NCI-H1105 treated with DMSO at 0.1 percent for 48 hours (cell line): ENCODE data around the gene FAM228A.
"Not testable (repeated sequence)": the region's sequence is repeated elsewhere in the genome, so short reads cannot be mapped to it uniquely, and the experiment has no call there.

Experiments used
- DNase-seq: peaks from one replicate; lab custom pipeline; 2025; lab: John Stamatoyannopoulos, UW

Gene FAM228A

GRCh38 chr2:24174851-24175277 lies at the start of gene FAM228A:
Gene FAM228A (plus strand): TSS chr2:24175053. CDS start chr2:24175481, 428 bp downstream.
- no peak for DNase-seq

DNA sequence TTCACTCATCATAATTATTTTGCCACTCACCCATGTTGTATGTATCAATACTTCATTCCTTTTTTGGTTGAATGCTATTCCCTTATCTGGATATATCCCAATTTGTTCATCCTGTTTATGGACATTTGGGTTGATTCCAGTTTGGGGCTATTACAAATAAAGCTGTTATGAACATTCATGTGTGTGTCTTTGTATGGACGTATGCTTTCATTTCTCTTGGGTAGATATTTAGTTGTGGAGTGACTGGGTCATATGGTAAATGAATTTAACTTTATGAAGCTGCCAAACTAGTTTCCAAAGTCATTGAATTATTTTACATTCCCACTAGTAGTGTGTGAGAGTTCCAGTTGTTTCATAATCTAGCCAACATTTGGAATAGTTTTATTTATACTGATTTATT lies 48.9 kb upstream of the FAM228A start:
- DNase-seq: no peak

DNA sequence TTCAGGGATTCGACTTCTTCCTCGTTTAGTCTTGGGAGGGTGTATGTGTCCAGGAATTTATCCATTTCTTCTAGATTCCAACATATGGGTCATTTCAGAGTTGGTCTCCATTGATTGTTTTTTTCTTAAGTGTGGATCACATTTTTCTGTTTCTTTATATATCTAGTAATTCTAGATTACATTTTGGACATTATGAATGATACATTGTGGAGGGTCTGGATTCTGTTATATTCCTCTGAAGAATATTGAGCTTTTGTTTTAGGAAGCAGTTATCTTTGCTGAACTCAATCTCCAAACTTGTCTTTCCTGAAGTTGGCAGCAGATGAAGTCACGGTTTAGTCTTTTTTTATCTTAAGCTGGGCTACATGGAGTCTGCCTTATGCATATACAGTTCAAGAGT lies 42.3 kb upstream of the FAM228A start:
- no peak for DNase-seq

DNA sequence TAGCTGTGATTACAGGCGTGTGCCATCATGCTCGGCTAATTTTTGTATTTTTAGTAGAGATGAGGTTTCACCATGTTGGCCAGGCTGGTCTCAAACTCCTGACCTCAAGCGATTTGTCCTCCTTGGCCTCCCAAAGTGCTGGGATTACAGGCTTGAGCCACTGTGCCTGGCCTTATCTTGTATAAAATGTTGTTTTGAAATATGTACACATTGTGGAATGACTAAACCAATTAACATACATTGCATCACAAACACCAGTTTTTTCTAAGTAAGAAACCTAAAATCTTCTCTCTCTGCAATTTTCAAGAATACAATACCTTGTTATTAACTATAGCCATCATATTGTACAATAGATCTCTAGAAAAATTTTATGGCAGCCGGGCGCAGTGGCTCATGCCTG lies 34.5 kb upstream of the FAM228A start:
- DNase-seq: not testable (repeated sequence)

- DNase-seq: no peak
These were observed 27.5 kb upstream of the FAM228A start for GRCh38 chr2:24147364-24147763.

- DNase-seq: no peak
These were observed 22.2 kb upstream of the FAM228A start for GRCh38 chr2:24152413-24153197.

- no peak for DNase-seq
These were observed 21.4 kb upstream of the FAM228A start for GRCh38 chr2:24153478-24153877.

GRCh38 chr2:24158131-24158530 lies 16.7 kb upstream of the FAM228A start:
- no peak for DNase-seq

GRCh38 chr2:24159708-24160107 lies 15.1 kb upstream of the FAM228A start:
- DNase-seq: no peak

GRCh38 chr2:24160761-24161160 lies 14.1 kb upstream of the FAM228A start:
- no peak for DNase-seq

DNA sequence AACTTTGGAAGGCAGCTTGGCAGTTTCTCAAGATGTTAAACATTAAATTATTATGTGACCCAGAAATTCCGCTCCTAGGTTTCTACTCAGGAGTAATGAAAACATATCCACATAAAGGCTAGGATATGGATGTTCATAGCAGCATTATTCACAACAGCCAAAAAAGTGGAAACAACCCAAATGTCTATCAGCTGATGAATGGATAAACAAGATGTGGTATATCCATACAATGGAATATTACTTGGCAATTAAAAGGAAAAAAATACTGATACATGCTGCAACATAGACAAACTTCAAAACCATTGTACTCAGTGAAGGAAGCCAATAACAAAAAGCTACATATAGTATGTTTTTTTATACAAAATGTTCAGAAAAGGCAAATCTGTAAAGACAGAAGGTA lies 12.4 kb upstream of the FAM228A start:
- no peak for DNase-seq

DNA sequence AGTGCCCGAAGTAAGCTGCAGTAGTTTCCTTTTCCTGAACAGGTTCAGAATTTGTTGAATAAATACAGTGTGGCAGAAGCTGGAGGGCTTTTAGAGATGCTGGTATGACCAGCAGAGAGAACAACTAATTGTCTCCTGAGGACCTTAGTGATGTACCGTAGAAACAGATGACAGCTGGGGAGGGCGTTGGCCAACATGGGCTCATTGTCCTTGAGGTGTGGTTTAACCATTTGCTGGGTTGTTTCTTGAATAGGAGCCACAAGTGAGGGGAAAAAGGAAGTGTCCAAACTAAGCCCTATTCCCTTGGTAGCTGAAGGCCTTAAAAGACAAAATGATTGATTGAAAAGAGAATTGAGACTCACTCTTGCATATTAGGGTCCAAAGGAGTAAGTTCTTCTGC lies 11.7 kb upstream of the FAM228A start:
- DNase-seq: no peak

DNA sequence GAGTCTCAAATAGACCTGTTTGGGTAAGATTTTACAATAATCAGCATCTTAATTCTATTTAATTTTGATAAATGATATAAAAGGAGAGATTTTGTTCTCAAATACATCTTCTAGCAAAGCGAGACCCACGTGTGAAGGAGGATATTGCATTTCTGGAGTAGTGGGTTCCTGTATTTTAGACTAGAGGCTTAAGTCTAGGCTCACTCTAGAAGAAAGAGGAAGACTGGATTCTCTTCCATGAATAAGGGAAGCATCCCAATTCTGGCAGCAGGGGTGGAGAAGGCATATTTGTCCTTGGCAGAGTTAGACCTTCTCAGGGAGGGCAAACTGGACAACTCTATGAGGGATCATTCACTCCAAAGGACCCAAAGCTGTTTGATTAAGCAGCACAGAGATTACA lies 11.3 kb upstream of the FAM228A start:
- no peak for DNase-seq

DNA sequence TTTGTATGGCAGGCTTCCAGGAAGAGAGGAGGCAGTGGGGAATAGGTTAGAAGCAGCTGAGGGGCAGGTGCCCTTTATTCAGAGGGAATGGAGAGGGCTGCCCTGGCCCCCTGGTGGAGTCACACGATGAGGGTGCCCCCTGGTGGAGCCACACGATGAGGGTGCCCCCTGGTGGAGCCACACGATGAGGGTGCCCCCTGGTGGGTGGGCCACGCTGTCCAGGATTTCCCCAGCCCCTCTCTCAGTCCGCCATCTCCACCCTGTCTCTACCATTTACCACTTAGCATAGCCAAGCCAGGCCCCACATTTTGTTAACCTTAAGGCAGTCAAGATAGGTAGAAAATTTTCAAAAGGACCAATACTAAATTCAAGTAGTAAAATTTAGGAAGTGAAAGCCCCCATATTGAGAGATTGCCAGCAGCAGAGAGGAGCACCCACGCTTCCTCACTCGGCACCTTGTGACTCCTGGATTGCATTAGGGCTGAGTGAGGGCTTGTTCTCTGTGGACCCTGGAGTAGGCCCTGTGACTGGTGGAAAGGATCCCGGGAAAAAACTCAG lies 10.4 kb upstream of the FAM228A start:
- DNase-seq: peak; percentile 6

GRCh38 chr2:24169023-24169422 lies 5.8 kb upstream of the FAM228A start:
- no peak for DNase-seq

GRCh38 chr2:24175631-24176187 lies 856 bp downstream of the FAM228A start:
- DNase-seq: no peak

- DNase-seq: no peak
These were observed 1.5 kb downstream of the FAM228A start for GRCh38 chr2:24176326-24176725.

- DNase-seq: no peak
These were observed 4.8 kb downstream of the FAM228A start for GRCh38 chr2:24179683-24180082.

- DNase-seq: no peak
These were observed 7.0 kb downstream of the FAM228A start for GRCh38 chr2:24181849-24182248.

DNA sequence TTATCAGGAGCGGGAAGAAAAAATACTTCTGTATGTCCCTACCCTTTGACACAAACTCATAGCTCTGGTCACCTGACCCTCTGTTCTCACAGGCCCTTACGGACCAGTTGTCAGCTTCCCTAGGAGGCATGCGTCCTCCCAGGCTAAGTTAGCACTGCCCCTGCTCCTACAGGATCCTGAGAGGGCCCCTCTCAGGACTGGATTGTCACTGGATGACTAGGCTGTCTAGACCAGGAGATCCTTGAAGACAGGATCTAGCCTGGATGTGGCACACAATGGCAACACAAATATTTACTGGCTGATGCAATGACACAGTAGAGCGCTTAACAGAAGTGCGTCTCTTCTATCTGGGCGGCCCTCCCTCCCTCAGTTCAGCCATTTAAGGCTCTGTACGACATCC lies 7.7 kb downstream of the FAM228A start:
- no peak for DNase-seq

DNA sequence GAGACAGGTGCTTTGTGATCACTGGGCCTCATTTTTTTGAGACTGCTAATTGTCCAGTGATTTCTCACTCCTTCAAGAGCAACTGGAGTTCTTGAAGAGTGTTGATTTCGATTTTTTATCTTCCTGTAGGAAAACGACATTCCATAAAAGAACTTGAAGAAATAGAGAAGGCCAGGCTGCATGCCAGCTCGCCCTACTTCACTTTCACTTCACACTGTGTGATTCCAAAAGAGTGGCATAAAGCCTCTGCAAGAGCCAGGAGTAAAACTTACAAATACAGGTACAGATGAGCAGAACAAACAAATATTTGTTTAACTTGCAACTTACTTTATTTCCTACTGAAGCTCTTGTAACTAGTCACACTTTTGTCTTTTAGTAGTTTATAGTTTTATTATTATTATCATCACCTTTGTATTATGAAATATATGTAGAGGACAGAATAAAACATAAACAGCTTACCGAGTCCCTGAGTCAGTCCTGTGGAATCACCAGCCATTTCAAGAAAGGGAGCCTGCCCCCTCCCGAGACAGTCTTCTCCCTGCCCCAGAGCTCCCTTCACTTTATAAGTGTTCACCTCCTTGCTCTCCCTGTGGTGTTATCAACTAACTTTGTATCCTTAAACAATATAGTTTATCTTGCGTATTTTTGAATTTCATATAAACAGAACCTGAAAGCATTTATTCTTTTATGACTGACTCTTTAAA lies 8.7 kb downstream of the FAM228A start:
- no peak for DNase-seq

GRCh38 chr2:24189551-24189950 lies 14.7 kb downstream of the FAM228A start:
- DNase-seq: no peak

GRCh38 chr2:24190503-24190902 lies 15.7 kb downstream of the FAM228A start:
- no peak for DNase-seq
